K562 (cell line): Measurements from ENCODE around the gene MIB2.

ENCODE experiments used
- ARHGAP35 ChIP-seq: fragments of 450-650 bp; IDR thresholded peaks from 2 replicates; pipeline ENCODE4 v1.6.1; 2018; ENCODE audit not compliant: partially characterized antibody
- CREM ChIP-seq: IDR thresholded peaks from 2 replicates; pipeline ENCODE4 v1.6.1; 2014; ENCODE audit warnings: antibody characterized with exemption, low read depth
- CTCF ChIP-seq, 3 experiments: IDR thresholded peaks in 2 of 3; conservative IDR thresholded peaks in 1 of 3; 2 replicates each; pipeline ENCODE4 v1.5.1; 2011 to 2012; ENCODE audit warnings: low read length in 3 of 3, mild to moderate bottlenecking in 3 of 3, control low read depth in 2 of 3, improper control_type of control experiment in 1 of 3, inconsistent platforms in 1 of 3, low read depth in 1 of 3, mixed read lengths in 1 of 3, moderate library complexity in 1 of 3; ENCODE audit not compliant: insufficient read depth in 2 of 3
- ELF1 ChIP-seq: fragments of 200-800 bp; sonication (Bioruptor generic); IDR thresholded peaks from 2 replicates; pipeline ENCODE4 v1.6.1; 2016; ENCODE audit warnings: missing genetic modification characterization, missing compliant biosample characterization
- MAFF ChIP-seq: IDR thresholded peaks from 2 replicates; pipeline ENCODE4 v1.6.1; 2012; ENCODE audit warnings: low read length, improper control_type of control experiment
- MCM3 ChIP-seq: fragments of 450-650 bp; IDR thresholded peaks from 2 replicates; pipeline ENCODE4 v1.6.1; 2016
- MEF2A ChIP-seq: IDR thresholded peaks from 2 replicates; pipeline ENCODE4 v1.6.1; 2011; ENCODE audit warnings: low read depth, mild to moderate bottlenecking, low read length, moderate library complexity; ENCODE audit not compliant: control insufficient read depth
- MYC ChIP-seq, 2 experiments: fragments of 250-450 bp in 1 of 2; sonication (Bioruptor Pico) in 1 of 2; IDR thresholded peaks; 2 replicates each; pipeline versions ENCODE4 v1.5.1 to v1.6.1; 2012 to 2021; ENCODE audit warnings: low read depth in 2 of 2, borderline replicate concordance in 1 of 2, improper control_type of control experiment in 1 of 2, low read length in 1 of 2, mild to moderate bottlenecking in 1 of 2, moderate library complexity in 1 of 2
- NFRKB ChIP-seq: fragments of 450-650 bp; IDR thresholded peaks from 2 replicates; pipeline ENCODE4 v1.6.1; 2016; ENCODE audit warnings: low read depth
- SMARCA5 ChIP-seq: fragments of 450-650 bp; IDR thresholded peaks from 2 replicates; pipeline ENCODE4 v1.6.1; 2016
- STAT5B ChIP-seq: fragments of 250-450 bp; sonication (Bioruptor Pico); IDR thresholded peaks from 2 replicates; pipeline ENCODE4 v1.8.0; 2021; ENCODE audit warnings: mild to moderate bottlenecking, inconsistent platforms
- TAF1 ChIP-seq: IDR thresholded peaks from 2 replicates; pipeline ENCODE4 v1.6.1; 2011; ENCODE audit warnings: mild to moderate bottlenecking, low read length, moderate library complexity; ENCODE audit not compliant: insufficient read depth, control insufficient read depth, severe bottlenecking; ENCODE audit errors: extremely low read depth
- ZNF384 ChIP-seq: IDR thresholded peaks from 2 replicates; pipeline ENCODE4 v1.6.1; 2012; ENCODE audit warnings: low read depth, low read length, improper control_type of control experiment

GRCh38 chr1:1582585-1583346, 32.5 kb upstream of the MIB2 start:
- TF ChIP-seq MAFF: no peak
- TF ChIP-seq NFRKB: no peak
- no peak for TF ChIP-seq ELF1 (tag)
- TF ChIP-seq ARHGAP35: no peak
- no peak for TF ChIP-seq CREM
- TF ChIP-seq CTCF (IDR thresholded peaks at IDR 0.05 in 2 of 3, conservative IDR thresholded peaks at IDR 0.05 in 1 of 3; ENCODE audit: insufficient read depth in 2 of 3, low read depth in 1 of 3, low read length in 3 of 3): no peak
- TF ChIP-seq TAF1: no peak
- no peak for TF ChIP-seq STAT5B
- TF ChIP-seq SMARCA5: no peak
- TF ChIP-seq MEF2A: no peak
- no peak for TF ChIP-seq MCM3
- TF ChIP-seq MYC (IDR thresholded peaks at IDR 0.05; ENCODE audit: low read depth, low read length): no peak
- TF ChIP-seq MYC (CRISPR knock-in tag; IDR thresholded peaks at IDR 0.05; ENCODE audit: borderline replicate concordance, low read depth): no peak
- no peak for TF ChIP-seq ZNF384
